Measurements from ENCODE around the gene CCDC121.

GRCh38 chr2:27634291-27634690 is 5.5 kb upstream of the CCDC121 start:
- TF ChIP-seq CTCF (IDR thresholded peaks at IDR 0.05) = no peak
- TF ChIP-seq EZH2 (IDR thresholded peaks at IDR 0.05) = no peak
